Thyroid gland (tissue), 4 donors: ENCODE data around the gene TENT4B. TPM values are rescaled to one million over a fixed set of nuclear protein-coding genes. Genes with fewer than 3 reads are reported as not detected.
A peak's percentile ranks its signal among the peaks of the same experiment; 100 is the strongest.

Experiments
- DNase-seq, 2 donors: peaks; one replicate each; pipeline ENCODE4 v3.0.0-alpha.2; 2019
- H3K27ac ChIP-seq, 3 donors: fragments of 200-600 bp; sonication (generic); 1 replicate in 2 of 3; 2 replicates in 1 of 3; pipeline ENCODE4 v1.5.1; 2016 to 2019; ENCODE audit warnings: mild to moderate bottlenecking in 1 of 3, moderate library complexity in 1 of 3
- H3K27me3 ChIP-seq: fragments of 200-600 bp; sonication (generic); one replicate; pipeline ENCODE4 v1.5.1; 2019
- H3K36me3 ChIP-seq, 2 donors: fragments of 200-600 bp; sonication (generic); one replicate each; pipeline ENCODE4 v1.5.1; 2016 to 2019
- H3K4me1 ChIP-seq, 2 donors: fragments of 200-600 bp; sonication (generic); one replicate each; pipeline ENCODE4 v1.5.1; 2017 to 2019
- H3K4me3 ChIP-seq, 3 donors: fragments of 200-600 bp; sonication (generic); replicated peaks in 1 of 3; 1 replicate in 2 of 3; 2 replicates in 1 of 3; pipeline ENCODE4 v1.5.1; 2016; ENCODE audit warnings: mild to moderate bottlenecking in 1 of 3
- H3K9me3 ChIP-seq: fragments of 200-600 bp; sonication (generic); one replicate; pipeline ENCODE4 v1.5.1; 2017
- POLR2A ChIP-seq, 2 donors: fragments of 450-650 bp; IDR thresholded peaks; one replicate each; pipeline ENCODE4 v1.6.1; 2017; ENCODE audit warnings: antibody characterized with exemption in 2 of 2, mild to moderate bottlenecking in 2 of 2, moderate library complexity in 1 of 2
- WGBS, 2 donors: methylation state at CpG; one replicate each; pipeline ENCODE4 v1.1.5; 2017; 5-methylcytosine and 5-hydroxymethylcytosine counted together
- intact Hi-C: fragments of 100-400 bp; cut with DNase I; formaldehyde crosslinking; loops from one replicate; pipeline ENCODE4 v1.15.1; 2023
- total RNA-seq, 4 donors: library from RNA; depleted of rRNA; stranded (reverse); fragments of >200 nt; gene quantifications; one replicate each; pipeline ENCODE4 v1.2.3, GENCODE V29; 2016
- TF ChIP-seq, protein P1 (sequence below), 6 experiments: fragments of 200-600 bp in 3 of 6; fragments of 450-650 bp in 3 of 6; sonication (generic) in 3 of 6; IDR thresholded peaks; one replicate each; pipeline ENCODE4 v1.5.1; 2016 to 2019; ENCODE audit warnings: antibody characterized with exemption in 6 of 6, mild to moderate bottlenecking in 2 of 6, inconsistent platforms in 1 of 6, moderate library complexity in 1 of 6

The TENT4B gene
- total RNA-seq, 4 donors from 2014 or later = 10.0 to 14.7 (median 11.4) TPM

DNA sequence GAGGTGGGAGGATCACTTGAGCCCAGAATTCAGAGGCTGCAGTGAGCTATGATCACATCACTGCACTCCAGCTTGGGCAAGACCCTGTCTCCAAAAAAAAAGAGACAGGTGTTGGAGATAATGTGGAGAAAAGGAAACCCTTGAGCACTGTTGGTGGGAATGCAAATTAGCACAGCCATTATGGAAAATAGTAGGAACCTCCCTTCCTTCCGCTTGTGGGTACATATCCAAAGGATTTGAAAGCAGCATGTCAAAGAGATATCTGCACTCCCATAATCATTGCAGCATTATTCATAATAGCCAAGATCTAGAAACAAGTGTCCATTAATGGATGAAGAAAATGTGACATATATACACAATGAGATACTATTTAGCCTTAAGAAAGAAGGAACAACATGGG, 103.5 kb downstream of the TENT4B start:
- Histone ChIP-seq H3K4me1 (peaks cover 0 to 9% of the 10 kb centered on the region in 2 donors), H3K27me3 (no peaks in the 10 kb centered on the region), H3K36me3 (no peaks in the 10 kb centered on the region), H3K4me3 (no peak overlapping the region), H3K27ac (no peak overlapping the region), H3K9me3 (no peaks in the 10 kb centered on the region)
- TF ChIP-seq, protein P1, sequence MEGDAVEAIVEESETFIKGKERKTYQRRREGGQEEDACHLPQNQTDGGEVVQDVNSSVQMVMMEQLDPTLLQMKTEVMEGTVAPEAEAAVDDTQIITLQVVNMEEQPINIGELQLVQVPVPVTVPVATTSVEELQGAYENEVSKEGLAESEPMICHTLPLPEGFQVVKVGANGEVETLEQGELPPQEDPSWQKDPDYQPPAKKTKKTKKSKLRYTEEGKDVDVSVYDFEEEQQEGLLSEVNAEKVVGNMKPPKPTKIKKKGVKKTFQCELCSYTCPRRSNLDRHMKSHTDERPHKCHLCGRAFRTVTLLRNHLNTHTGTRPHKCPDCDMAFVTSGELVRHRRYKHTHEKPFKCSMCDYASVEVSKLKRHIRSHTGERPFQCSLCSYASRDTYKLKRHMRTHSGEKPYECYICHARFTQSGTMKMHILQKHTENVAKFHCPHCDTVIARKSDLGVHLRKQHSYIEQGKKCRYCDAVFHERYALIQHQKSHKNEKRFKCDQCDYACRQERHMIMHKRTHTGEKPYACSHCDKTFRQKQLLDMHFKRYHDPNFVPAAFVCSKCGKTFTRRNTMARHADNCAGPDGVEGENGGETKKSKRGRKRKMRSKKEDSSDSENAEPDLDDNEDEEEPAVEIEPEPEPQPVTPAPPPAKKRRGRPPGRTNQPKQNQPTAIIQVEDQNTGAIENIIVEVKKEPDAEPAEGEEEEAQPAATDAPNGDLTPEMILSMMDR (IDR thresholded peaks at IDR 0.05) = no peak
- no peak for TF ChIP-seq POLR2A (IDR thresholded peaks at IDR 0.05)
- no peak for DNase-seq
- intact Hi-C loops = loop anchor here (10.0 kb wide), 1 partner anchor 58 kb away; no protein-coding TSS in a partner anchor
- WGBS, 2 donors = 91 to 98% methylated on average over 1 of the region's 1 CpG

DNA sequence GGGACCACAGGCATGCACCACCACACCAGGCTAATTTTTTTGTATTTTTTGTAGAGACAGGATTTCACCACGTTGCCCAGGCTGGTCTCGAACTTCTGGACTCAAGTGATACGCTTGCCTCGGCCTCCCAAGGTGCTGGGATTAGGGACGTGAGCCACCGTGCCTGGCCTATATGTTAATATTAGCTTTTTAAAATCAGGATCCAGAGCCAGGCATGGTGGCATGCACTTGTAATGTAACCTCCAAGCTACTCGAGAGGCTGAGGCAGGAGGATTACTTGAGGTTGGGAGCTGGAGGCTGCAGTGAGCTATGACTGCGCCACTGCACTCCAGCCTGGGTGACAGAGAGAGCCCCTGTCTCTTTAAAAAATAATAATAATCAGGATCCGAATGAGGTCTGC, 104.8 kb downstream of the TENT4B start:
- no peak for TF ChIP-seq POLR2A (IDR thresholded peaks at IDR 0.05)
- TF ChIP-seq, protein P1 (IDR thresholded peaks at IDR 0.05) = no peak

DNA sequence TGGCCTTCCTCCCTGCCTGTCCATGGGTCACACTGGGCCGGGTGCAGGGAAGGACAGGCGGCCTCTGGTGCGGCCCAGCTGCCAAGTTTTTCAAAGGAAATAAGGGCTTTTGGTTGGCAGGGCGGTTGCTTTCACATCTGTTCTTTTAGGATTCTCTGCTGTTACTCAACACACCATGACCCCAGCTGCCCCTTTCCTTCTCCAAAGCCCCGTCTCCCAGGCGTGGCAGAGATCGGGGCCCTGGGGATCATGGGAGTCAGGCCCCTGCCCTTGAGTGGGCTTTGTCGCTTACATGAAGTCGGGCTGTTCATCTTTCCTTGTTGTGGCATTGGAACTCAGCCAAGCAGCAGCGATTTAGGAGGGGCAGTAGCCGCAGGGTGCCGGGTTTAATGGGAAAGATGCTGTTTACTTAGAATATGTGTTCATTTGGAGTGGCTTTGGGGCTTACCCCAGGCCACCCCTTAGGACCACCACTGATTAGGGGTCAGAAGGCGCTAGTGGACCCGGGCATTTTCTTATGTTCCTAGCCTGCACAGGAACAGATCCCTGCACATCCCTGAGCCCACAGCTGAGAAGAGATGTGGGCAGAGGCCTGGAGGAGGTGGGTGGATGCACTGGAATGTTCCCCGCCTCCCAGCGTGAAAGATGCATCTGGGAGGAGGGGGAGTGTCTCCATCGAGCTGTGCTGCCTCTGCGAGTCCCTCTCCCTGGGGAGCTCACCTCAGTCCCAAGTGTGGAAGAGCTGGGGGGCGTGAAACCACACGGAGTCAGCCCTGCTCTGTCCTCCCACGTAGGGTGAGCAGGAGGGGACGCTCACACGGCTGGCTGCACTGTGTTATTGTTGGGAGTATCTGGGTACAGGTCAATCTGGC, 106.5 kb downstream of the TENT4B start:
- intact Hi-C loops = loop anchor here (10.0 kb wide), 1 partner anchor 55 kb away; no protein-coding TSS in a partner anchor
- H3K9me3 ChIP-seq = no peaks in the 10 kb centered on the region
- peaks cover 0 to 6% of the 10 kb centered on the region in 2 donors for H3K4me1 ChIP-seq
- peak; percentile 20 for DNase-seq
- H3K27ac ChIP-seq = no peak overlapping the region
- 44 to 53% methylated on average over 19 to 22 of the region's 23 CpGs for WGBS, 2 donors
- no peaks in the 10 kb centered on the region for H3K36me3 ChIP-seq
- H3K4me3 ChIP-seq = no peak overlapping the region
- TF ChIP-seq, protein P1 (IDR thresholded peaks at IDR 0.05) = no peak
- TF ChIP-seq POLR2A (IDR thresholded peaks at IDR 0.05) = no peak
- no peaks in the 10 kb centered on the region for H3K27me3 ChIP-seq

More for the DNA sequence above, 104.8 kb downstream of the TENT4B start:
- DNase-seq = no peak
- H3K36me3 ChIP-seq = no peaks in the 10 kb centered on the region
- H3K27me3 ChIP-seq = no peaks in the 10 kb centered on the region
- H3K27ac ChIP-seq = no peak overlapping the region
- H3K9me3 ChIP-seq = no peaks in the 10 kb centered on the region
- intact Hi-C loops = loop anchor here (10.0 kb wide), 1 partner anchor 57 kb away; no protein-coding TSS in a partner anchor
- peaks cover 0 to 6% of the 10 kb centered on the region in 2 donors for H3K4me1 ChIP-seq
- no peak overlapping the region for H3K4me3 ChIP-seq
- WGBS, 2 donors = 94 to 95% methylated on average over 9 of the region's 9 CpGs

DNA sequence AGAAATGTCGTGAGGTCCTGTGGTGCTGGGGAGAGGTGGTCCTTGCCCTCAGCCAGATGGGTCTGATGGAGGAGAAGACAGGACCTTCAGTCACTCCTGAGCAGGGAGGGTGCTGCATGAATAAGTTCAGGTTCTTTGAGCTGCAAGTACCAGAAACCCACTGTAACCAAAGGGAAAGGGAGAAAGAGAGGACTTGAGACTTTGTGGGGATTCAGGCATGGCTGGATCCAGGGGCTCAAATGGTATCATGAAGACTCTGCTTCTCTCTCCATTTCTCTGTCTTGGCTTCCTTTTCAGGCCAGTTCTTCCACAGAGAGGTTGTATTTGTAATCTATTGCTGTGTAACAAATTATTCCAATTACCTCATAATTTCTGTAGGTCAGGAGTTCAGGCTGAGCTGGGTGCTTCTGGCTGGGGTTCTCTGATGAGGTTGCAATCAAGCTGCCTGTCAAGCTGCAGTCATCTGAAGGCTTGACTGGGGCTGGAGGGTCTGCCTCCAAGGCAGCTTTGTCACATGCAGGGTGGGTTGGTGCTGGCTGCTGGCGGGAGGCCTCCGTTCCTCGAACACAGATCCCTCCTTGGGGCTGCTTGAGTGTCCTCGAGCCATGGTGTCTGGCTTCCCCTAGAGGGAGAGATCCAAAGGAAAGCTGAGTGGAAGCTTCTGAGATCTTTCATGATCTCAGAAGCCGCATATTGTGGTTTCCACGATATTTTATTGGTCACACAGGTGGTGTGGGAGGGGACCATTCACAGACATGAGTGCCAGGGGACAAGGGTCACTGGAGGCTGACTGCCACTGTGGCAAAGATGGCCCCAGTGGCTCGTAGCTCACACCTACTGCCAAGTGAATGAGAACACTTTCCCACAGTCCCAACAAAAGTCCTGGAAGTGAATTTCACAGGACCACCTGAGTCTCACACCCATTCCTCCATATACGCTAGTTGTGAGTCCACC, 107.4 kb downstream of the TENT4B start:
- WGBS, 2 donors = 79 to 93% methylated on average over 5 to 9 of the region's 9 CpGs
- DNase-seq = no peak
- TF ChIP-seq, protein P1 (IDR thresholded peaks at IDR 0.05) = no peak
- no peak for TF ChIP-seq POLR2A (IDR thresholded peaks at IDR 0.05)
- Histone ChIP-seq H3K4me1 (peaks cover 0 to 7% of the 10 kb centered on the region in 2 donors), H3K4me3 (no peak overlapping the region), H3K27ac (no peak overlapping the region), H3K27me3 (no peaks in the 10 kb centered on the region), H3K36me3 (no peaks in the 10 kb centered on the region), H3K9me3 (no peaks in the 10 kb centered on the region)
- intact Hi-C loops = no loop called here
